Kidney (tissue), 14 donors: ENCODE measurements around the gene A4GNT. TPM values are rescaled to one million over a fixed set of nuclear protein-coding genes. Genes with fewer than 3 reads are reported as not detected.
"Not testable (repeated sequence)": the region's sequence is repeated elsewhere in the genome, so short reads cannot be mapped to it uniquely, and the experiment has no call there.

Experiments used
- DNase-seq, 5 donors: peaks; one replicate each; pipeline ENCODE4 v3.0.0-alpha.2; 2013 to 2020
- FAIRE-seq: peaks from 2 replicates; lab custom pipeline; 2012; peaks lifted over from hg19 to GRCh38; lab: Jason Lieb, UNC
- H3K27ac ChIP-seq, 2 donors: one replicate each; pipeline ENCODE4 v1.7.0; 2013; ENCODE audit warnings: low read depth in 2 of 2, low read length in 2 of 2, inconsistent platforms in 1 of 2
- H3K27me3 ChIP-seq: one replicate; pipeline ENCODE4 v1.7.1; 2013; ENCODE audit warnings: low read length, inconsistent platforms; ENCODE audit not compliant: control insufficient read depth, insufficient read depth
- H3K36me3 ChIP-seq, 3 donors: one replicate each; pipeline versions ENCODE4 v1.7.0 to v1.7.1; 2013; ENCODE audit warnings: low read length in 3 of 3, control low read depth in 1 of 3, inconsistent platforms in 1 of 3; ENCODE audit not compliant: insufficient read depth in 3 of 3, control insufficient read depth in 2 of 3
- H3K4me1 ChIP-seq, 3 donors: one replicate each; pipeline versions ENCODE4 v1.7.0 to v1.7.1; 2013; ENCODE audit warnings: low read length in 3 of 3, inconsistent platforms in 1 of 3, low read depth in 1 of 3; ENCODE audit not compliant: control insufficient read depth in 2 of 3, insufficient read depth in 2 of 3
- H3K4me3 ChIP-seq, 3 donors: one replicate each; pipeline versions ENCODE4 v1.7.0 to v1.8.1; 2013; ENCODE audit warnings: low read length in 3 of 3, control low read depth in 1 of 3, inconsistent platforms in 1 of 3
- H3K9ac ChIP-seq, 3 donors: one replicate each; pipeline versions ENCODE4 v1.7.0 to v1.7.1; 2013; ENCODE audit warnings: low read length in 3 of 3, control low read depth in 1 of 3, inconsistent platforms in 1 of 3
- H3K9me3 ChIP-seq, 3 donors: one replicate each; pipeline versions ENCODE4 v1.7.0 to v1.7.1; 2013; ENCODE audit warnings: low read length in 3 of 3, control low read depth in 1 of 3, inconsistent platforms in 1 of 3; ENCODE audit not compliant: control insufficient read depth in 2 of 3, insufficient read depth in 1 of 3
- intact Hi-C: fragments of 100-400 bp; cut with DNase I; formaldehyde crosslinking; loops from one replicate; pipeline ENCODE4 v1.11.1; 2022
- polyA plus RNA-seq: library from polyadenylated mRNA; stranded (reverse); fragments of 350-450 nt; fragmentation: Illumina TruSeq; extraction: RNeasy Lipid Tissue Mini Kit (QIAGEN cat#74804); gene quantifications from one replicate; pipeline ENCODE4 v1.2.3, GENCODE V29; 2014; ENCODE audit warnings: low read depth, low replicate concordance; ENCODE audit not compliant: insufficient read depth
- total RNA-seq: library from RNA; stranded (reverse); fragmentation: NEBNext Ultra II Directional; extraction: Animal tissue kit (Norgen Biotek cat#: 25700); gene quantifications from one replicate; pipeline ENCODE4 v1.2.1, GENCODE V29; 2021
- TF ChIP-seq, protein P1 (sequence below): IDR thresholded peaks from 3 replicates; pipeline ENCODE4 v1.5.1; 2012; ENCODE audit warnings: mild to moderate bottlenecking, moderate library complexity, borderline replicate concordance; ENCODE audit not compliant: insufficient read depth; ENCODE audit errors: extremely low read depth
- donor health status: control.
- donor health status: control.
- donor health status: control.
- donor health status: control.
- donor health status: control.
- donor health status: DM: yes; HTN: yes; CAD: no.
- donor health status: Normal renal cell carcinoma (clear cell type).

A4GNT gene
- total and polyA plus RNA-seq, 2 donors from 2014 or later: not detected

DNA sequence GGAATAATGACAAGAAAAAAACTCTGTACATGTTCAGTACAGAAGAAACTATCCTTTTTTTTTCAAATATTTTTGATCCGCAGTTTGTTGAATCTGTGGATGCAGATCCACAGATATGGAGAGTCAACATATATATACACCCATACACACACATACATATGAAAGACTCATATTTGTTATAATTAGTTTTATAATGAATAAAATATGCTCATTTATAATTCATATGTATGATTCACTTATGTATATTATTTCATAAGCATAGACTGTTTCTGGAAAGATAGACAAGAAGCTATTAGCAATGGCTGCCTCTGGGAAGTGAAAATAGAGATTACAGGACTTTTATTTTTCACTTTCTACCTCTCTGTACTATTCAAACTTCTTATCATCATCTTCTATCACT is 26.6 kb downstream of the A4GNT start:
- intact Hi-C loops: no loop called here
- H3K4me3 ChIP-seq: no peak overlapping the region
- no peak for DNase-seq
- FAIRE-seq: no peak
- no peak overlapping the region for H3K27ac ChIP-seq
- no peaks in the 10 kb centered on the region for H3K4me1 ChIP-seq
- no peaks in the 10 kb centered on the region for H3K9me3 ChIP-seq
- peaks cover 0 to 12% (median 2%) of the 10 kb centered on the region in 3 donors for H3K36me3 ChIP-seq
- H3K9ac ChIP-seq: no peak overlapping the region
- TF ChIP-seq, protein P1, sequence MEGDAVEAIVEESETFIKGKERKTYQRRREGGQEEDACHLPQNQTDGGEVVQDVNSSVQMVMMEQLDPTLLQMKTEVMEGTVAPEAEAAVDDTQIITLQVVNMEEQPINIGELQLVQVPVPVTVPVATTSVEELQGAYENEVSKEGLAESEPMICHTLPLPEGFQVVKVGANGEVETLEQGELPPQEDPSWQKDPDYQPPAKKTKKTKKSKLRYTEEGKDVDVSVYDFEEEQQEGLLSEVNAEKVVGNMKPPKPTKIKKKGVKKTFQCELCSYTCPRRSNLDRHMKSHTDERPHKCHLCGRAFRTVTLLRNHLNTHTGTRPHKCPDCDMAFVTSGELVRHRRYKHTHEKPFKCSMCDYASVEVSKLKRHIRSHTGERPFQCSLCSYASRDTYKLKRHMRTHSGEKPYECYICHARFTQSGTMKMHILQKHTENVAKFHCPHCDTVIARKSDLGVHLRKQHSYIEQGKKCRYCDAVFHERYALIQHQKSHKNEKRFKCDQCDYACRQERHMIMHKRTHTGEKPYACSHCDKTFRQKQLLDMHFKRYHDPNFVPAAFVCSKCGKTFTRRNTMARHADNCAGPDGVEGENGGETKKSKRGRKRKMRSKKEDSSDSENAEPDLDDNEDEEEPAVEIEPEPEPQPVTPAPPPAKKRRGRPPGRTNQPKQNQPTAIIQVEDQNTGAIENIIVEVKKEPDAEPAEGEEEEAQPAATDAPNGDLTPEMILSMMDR: no peak
- H3K27me3 ChIP-seq: no peaks in the 10 kb centered on the region

- Histone ChIP-seq H3K9me3 (no peaks in the 10 kb centered on the region), H3K4me3 (no peak overlapping the region), H3K36me3 (peaks cover 0 to 16% (median 2%) of the 10 kb centered on the region in 3 donors), H3K4me1 (no peaks in the 10 kb centered on the region), H3K9ac (no peak overlapping the region), H3K27me3 (no peaks in the 10 kb centered on the region), H3K27ac (no peak overlapping the region)
- FAIRE-seq: no peak
- intact Hi-C loops: no loop called here
- no peak for DNase-seq
- TF ChIP-seq, protein P1: no peak
Measured at GRCh38 chr3:138103466-138103865, 28.7 kb downstream of the A4GNT start.

DNA sequence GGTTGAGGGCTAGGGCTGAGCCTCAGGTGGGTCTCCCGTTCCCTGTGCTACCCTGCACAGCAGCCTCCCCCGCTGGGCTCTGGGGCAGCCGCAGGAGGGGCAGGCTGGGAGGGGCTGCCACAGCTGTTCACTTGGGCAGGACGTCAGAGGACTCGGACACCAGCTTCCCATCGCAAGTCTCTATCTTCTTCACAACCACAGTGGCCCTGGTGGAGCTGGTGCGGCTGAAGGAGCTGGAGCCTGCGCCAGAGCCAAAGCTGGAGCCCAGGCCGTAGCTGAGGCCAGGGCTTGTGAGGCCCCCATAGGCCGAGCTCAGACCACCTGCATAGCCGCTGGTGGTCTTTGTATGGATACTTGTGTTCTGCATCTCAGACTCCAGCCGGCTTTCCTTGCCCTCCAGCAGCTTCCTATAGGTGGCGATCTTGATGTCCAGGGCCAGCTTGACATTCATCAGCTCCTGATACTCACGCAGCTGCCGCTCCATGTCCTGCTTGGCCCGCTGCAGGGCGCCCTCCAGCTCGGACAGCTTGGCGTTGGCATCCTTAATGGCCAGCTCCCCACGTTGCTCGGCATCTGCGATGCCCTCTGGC is 30.7 kb downstream of the A4GNT start:
- H3K27ac ChIP-seq, H3K9me3 ChIP-seq, FAIRE-seq, H3K4me1 ChIP-seq, DNase-seq, H3K27me3 ChIP-seq, H3K9ac ChIP-seq, intact Hi-C loops, H3K4me3 ChIP-seq: not testable (repeated sequence)
- TF ChIP-seq, protein P1: peak; percentile 25
- peaks cover 0 to 11% (median 2%) of the 10 kb centered on the region in 3 donors for H3K36me3 ChIP-seq

DNA sequence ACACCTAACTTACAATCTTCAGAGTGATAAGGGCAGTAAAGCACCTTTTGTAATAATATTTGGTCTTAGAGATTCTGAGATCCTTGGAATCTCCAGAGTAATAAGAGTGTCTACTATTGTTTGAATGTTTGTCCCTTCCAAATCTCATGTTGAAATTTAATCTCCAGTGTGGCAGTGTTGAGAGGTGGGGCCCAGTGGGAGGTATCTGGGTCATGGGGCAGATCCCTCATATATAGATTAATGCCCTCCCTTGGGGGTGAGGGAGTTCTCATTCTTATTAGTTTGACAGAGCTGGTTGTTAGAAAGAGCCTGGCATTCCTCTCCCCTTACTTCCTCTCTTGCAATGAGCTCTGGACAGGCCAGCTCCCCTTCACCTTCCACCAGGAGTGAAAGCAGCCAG is 32.8 kb downstream of the A4GNT start:
- H3K9ac ChIP-seq: no peak overlapping the region
- no peaks in the 10 kb centered on the region for H3K27me3 ChIP-seq
- H3K36me3 ChIP-seq: peaks cover 1 to 15% (median 2%) of the 10 kb centered on the region in 3 donors
- no peak overlapping the region for H3K4me3 ChIP-seq
- DNase-seq: no peak
- no peaks in the 10 kb centered on the region for H3K9me3 ChIP-seq
- FAIRE-seq: no peak
- intact Hi-C loops: no loop called here
- TF ChIP-seq, protein P1: no peak
- no peak overlapping the region for H3K27ac ChIP-seq
- no peaks in the 10 kb centered on the region for H3K4me1 ChIP-seq
